ENCODE results near the gene CAMK2D.

- TF ChIP-seq CTCF (IDR thresholded peaks at IDR 0.05): no peak
- TF ChIP-seq POLR2AphosphoS5 (IDR thresholded peaks at IDR 0.05; ENCODE audit: low read depth, low read length): no peak
- TF ChIP-seq SIN3A (IDR thresholded peaks at IDR 0.05; ENCODE audit: borderline replicate concordance, insufficient read depth, low read depth, low read length): no peak
- TF ChIP-seq TCF7L2 (IDR thresholded peaks at IDR 0.05; ENCODE audit: low read depth, low read length): no peak
Observed at GRCh38 chr4:113407409-113407808, 354.1 kb downstream of the CAMK2D start.
